Measurements from ENCODE around the gene C3orf80. TPM values are rescaled to one million over a fixed set of nuclear protein-coding genes. Genes with fewer than 3 reads are reported as not detected.

Gene C3orf80
- total RNA-seq, 1 donor from 2014 or later = 0.34 TPM

- TF ChIP-seq CTCF (IDR thresholded peaks at IDR 0.05; ENCODE audit: partially characterized antibody, unreplicated experiment) = no peak
- H3K9me3 Mint-ChIP-seq (ENCODE audit: unreplicated experiment) = no peaks in the 10 kb centered on the region
- H3K27ac Mint-ChIP-seq (ENCODE audit: unreplicated experiment) = no peak overlapping the region
- H3K27me3 Mint-ChIP-seq (ENCODE audit: unreplicated experiment) = no peaks in the 10 kb centered on the region
- H3K4me3 Mint-ChIP-seq (ENCODE audit: unreplicated experiment) = no peak overlapping the region
- H3K4me1 Mint-ChIP-seq (ENCODE audit: low read depth, unreplicated experiment) = peaks cover 4% of the 10 kb centered on the region
- no peaks in the 10 kb centered on the region for H3K36me3 Mint-ChIP-seq (ENCODE audit: unreplicated experiment)
- no peak for DNase-seq
Measured at GRCh38 chr3:160213191-160213590, 12.0 kb upstream of the C3orf80 start.

- no peak overlapping the region for H3K4me3 Mint-ChIP-seq (ENCODE audit: unreplicated experiment)
- TF ChIP-seq CTCF (IDR thresholded peaks at IDR 0.05; ENCODE audit: partially characterized antibody, unreplicated experiment) = no peak
- H3K4me1 Mint-ChIP-seq (ENCODE audit: low read depth, unreplicated experiment) = peaks cover 4% of the 10 kb centered on the region
- no peak overlapping the region for H3K27ac Mint-ChIP-seq (ENCODE audit: unreplicated experiment)
- H3K27me3 Mint-ChIP-seq (ENCODE audit: unreplicated experiment) = no peaks in the 10 kb centered on the region
- no peaks in the 10 kb centered on the region for H3K36me3 Mint-ChIP-seq (ENCODE audit: unreplicated experiment)
- DNase-seq = no peak
- H3K9me3 Mint-ChIP-seq (ENCODE audit: unreplicated experiment) = no peaks in the 10 kb centered on the region
Measured at GRCh38 chr3:160217675-160218074, 7.5 kb upstream of the C3orf80 start.

- DNase-seq = no peak
- Mint-ChIP-seq H3K36me3 (ENCODE audit: unreplicated experiment) (no peaks in the 10 kb centered on the region), H3K4me1 (ENCODE audit: low read depth, unreplicated experiment) (peaks cover 4% of the 10 kb centered on the region), H3K27ac (ENCODE audit: unreplicated experiment) (no peak overlapping the region), H3K9me3 (ENCODE audit: unreplicated experiment) (no peaks in the 10 kb centered on the region), H3K4me3 (ENCODE audit: unreplicated experiment) (no peak overlapping the region), H3K27me3 (ENCODE audit: unreplicated experiment) (no peaks in the 10 kb centered on the region)
- no peak for TF ChIP-seq CTCF (IDR thresholded peaks at IDR 0.05; ENCODE audit: partially characterized antibody, unreplicated experiment)
Measured at GRCh38 chr3:160218136-160218535, 7.1 kb upstream of the C3orf80 start.

GRCh38 chr3:160220038-160220437 is 5.2 kb upstream of the C3orf80 start:
- H3K4me3 Mint-ChIP-seq (ENCODE audit: unreplicated experiment) = no peak overlapping the region
- no peak for TF ChIP-seq CTCF (IDR thresholded peaks at IDR 0.05; ENCODE audit: partially characterized antibody, unreplicated experiment)
- H3K27ac Mint-ChIP-seq (ENCODE audit: unreplicated experiment) = no peak overlapping the region
- H3K36me3 Mint-ChIP-seq (ENCODE audit: unreplicated experiment) = no peaks in the 10 kb centered on the region
- no peaks in the 10 kb centered on the region for H3K9me3 Mint-ChIP-seq (ENCODE audit: unreplicated experiment)
- peaks cover 6% of the 10 kb centered on the region for H3K4me1 Mint-ChIP-seq (ENCODE audit: low read depth, unreplicated experiment)
- DNase-seq = no peak
- H3K27me3 Mint-ChIP-seq (ENCODE audit: unreplicated experiment) = peaks cover 4% of the 10 kb centered on the region

GRCh38 chr3:160221019-160221418 is 4.2 kb upstream of the C3orf80 start:
- no peak for TF ChIP-seq CTCF (IDR thresholded peaks at IDR 0.05; ENCODE audit: partially characterized antibody, unreplicated experiment)
- DNase-seq = no peak
- peaks cover 6% of the 10 kb centered on the region for H3K4me1 Mint-ChIP-seq (ENCODE audit: low read depth, unreplicated experiment)
- H3K27ac Mint-ChIP-seq (ENCODE audit: unreplicated experiment) = no peak overlapping the region
- H3K36me3 Mint-ChIP-seq (ENCODE audit: unreplicated experiment) = no peaks in the 10 kb centered on the region
- peaks cover 5% of the 10 kb centered on the region for H3K27me3 Mint-ChIP-seq (ENCODE audit: unreplicated experiment)
- no peak overlapping the region for H3K4me3 Mint-ChIP-seq (ENCODE audit: unreplicated experiment)
- no peaks in the 10 kb centered on the region for H3K9me3 Mint-ChIP-seq (ENCODE audit: unreplicated experiment)
